ENCODE results near the gene RABAC1. TPM values are rescaled to one million over a fixed set of nuclear protein-coding genes. Genes with fewer than 3 reads are reported as not detected.

The RABAC1 gene
- total RNA-seq, 3 donors from 2014 or later (not counting 1 experiment from before 2014, with no cell fraction given), result 76.8 to 100.0 (median 78.4) TPM

DNA sequence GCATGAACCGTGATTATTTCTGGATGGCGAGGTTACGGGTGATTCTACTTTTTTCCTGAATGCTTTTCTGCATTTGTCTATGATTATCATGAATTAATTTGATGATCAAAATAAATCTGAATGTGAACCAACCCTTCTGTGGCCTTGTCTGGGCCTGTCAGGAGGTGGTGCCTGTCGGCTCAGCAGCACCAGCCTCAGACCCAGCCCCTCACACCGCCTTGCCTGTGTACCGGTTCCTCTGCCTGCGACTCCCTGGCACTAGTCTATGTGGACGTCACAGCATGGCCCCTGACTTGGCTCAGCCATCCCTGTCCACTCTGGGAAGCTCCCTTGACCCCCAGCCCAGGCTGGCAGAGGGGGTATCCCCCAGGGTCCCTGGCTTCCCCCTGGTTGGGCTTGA, 15.5 kb upstream of the RABAC1 start:
- H3K36me3 Mint-ChIP-seq, result no peaks in the 10 kb centered on the region
- no peaks in the 10 kb centered on the region for H3K4me1 Mint-ChIP-seq
- TF ChIP-seq, protein P1, sequence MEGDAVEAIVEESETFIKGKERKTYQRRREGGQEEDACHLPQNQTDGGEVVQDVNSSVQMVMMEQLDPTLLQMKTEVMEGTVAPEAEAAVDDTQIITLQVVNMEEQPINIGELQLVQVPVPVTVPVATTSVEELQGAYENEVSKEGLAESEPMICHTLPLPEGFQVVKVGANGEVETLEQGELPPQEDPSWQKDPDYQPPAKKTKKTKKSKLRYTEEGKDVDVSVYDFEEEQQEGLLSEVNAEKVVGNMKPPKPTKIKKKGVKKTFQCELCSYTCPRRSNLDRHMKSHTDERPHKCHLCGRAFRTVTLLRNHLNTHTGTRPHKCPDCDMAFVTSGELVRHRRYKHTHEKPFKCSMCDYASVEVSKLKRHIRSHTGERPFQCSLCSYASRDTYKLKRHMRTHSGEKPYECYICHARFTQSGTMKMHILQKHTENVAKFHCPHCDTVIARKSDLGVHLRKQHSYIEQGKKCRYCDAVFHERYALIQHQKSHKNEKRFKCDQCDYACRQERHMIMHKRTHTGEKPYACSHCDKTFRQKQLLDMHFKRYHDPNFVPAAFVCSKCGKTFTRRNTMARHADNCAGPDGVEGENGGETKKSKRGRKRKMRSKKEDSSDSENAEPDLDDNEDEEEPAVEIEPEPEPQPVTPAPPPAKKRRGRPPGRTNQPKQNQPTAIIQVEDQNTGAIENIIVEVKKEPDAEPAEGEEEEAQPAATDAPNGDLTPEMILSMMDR (IDR thresholded peaks at IDR 0.05), result no peak

DNA sequence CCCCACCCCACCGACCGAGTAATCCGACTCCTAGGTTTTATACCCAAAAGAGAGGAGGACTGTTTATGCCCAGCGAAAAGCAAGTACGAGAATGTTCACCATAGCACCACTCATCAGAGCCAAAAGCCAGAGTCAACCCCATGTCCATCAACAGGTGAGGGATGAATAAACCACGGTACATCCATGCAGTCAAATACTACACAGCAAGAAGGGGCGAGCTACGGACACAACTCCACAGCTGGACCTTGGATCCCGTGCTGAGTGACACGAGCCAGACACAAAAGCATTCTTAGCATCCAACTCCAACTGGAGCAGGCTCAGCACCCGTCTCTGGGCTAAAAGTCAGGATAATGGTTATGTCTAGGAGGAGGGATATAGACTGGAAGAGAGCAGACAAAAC, 12.2 kb upstream of the RABAC1 start:
- Mint-ChIP-seq H3K36me3 (no peaks in the 10 kb centered on the region), H3K27ac (no peak overlapping the region), H3K9me3 (no peaks in the 10 kb centered on the region), H3K4me1 (peaks cover 0 to 6% of the 10 kb centered on the region in 2 donors), H3K27me3 (ENCODE audit: low read depth in 2 of 2) (peaks cover 0 to 4% of the 10 kb centered on the region in 2 donors), H3K4me3 (no peak overlapping the region)
- no peaks in the 10 kb centered on the region for H3K36me3 ChIP-seq (ENCODE audit: control insufficient read depth, insufficient read depth, low read length)
- intact Hi-C loops (cut with micrococcal nuclease), result no loop called here
- WGBS (ENCODE audit: insufficient coverage), result 94% methylated on average over 11 of the region's 11 CpGs
- no peaks in the 10 kb centered on the region for H3K27me3 ChIP-seq (ENCODE audit: control insufficient read depth, insufficient read depth, low read length)
- H3K4me1 ChIP-seq (ENCODE audit: control insufficient read depth, insufficient read depth, low read length), result peaks cover 5% of the 10 kb centered on the region
- TF ChIP-seq, protein P1 (IDR thresholded peaks at IDR 0.05), result no peak
- ATAC-seq (no peak), DNase-seq (no peak)
- no peaks in the 10 kb centered on the region for H3K9me3 ChIP-seq (ENCODE audit: control insufficient read depth, insufficient read depth, low read length)
- no peak overlapping the region for H3K27ac ChIP-seq (ENCODE audit: low read length)
- no peak overlapping the region for H3K4me3 ChIP-seq (ENCODE audit: low read length)

More for the DNA sequence above, 15.5 kb upstream of the RABAC1 start:
- no peaks in the 10 kb centered on the region for H3K27me3 Mint-ChIP-seq (ENCODE audit: low read depth in 2 of 2)
- H3K9me3 Mint-ChIP-seq, result no peaks in the 10 kb centered on the region
- H3K4me3 Mint-ChIP-seq, result no peak overlapping the region
- no peaks in the 10 kb centered on the region for H3K4me1 ChIP-seq (ENCODE audit: control insufficient read depth, insufficient read depth, low read length)
- no peak for ATAC-seq
- H3K9me3 ChIP-seq (ENCODE audit: control insufficient read depth, insufficient read depth, low read length), result no peaks in the 10 kb centered on the region
- no peak overlapping the region for H3K4me3 ChIP-seq (ENCODE audit: low read length)
- no peak overlapping the region for H3K27ac ChIP-seq (ENCODE audit: low read length)
- no peak overlapping the region for H3K27ac Mint-ChIP-seq
- 93% methylated on average over 8 of the region's 8 CpGs for WGBS (ENCODE audit: insufficient coverage)
- H3K27me3 ChIP-seq (ENCODE audit: control insufficient read depth, insufficient read depth, low read length), result no peaks in the 10 kb centered on the region
- intact Hi-C loops (cut with micrococcal nuclease), result no loop called here
- no peaks in the 10 kb centered on the region for H3K36me3 ChIP-seq (ENCODE audit: control insufficient read depth, insufficient read depth, low read length)
- no peak for DNase-seq

DNA sequence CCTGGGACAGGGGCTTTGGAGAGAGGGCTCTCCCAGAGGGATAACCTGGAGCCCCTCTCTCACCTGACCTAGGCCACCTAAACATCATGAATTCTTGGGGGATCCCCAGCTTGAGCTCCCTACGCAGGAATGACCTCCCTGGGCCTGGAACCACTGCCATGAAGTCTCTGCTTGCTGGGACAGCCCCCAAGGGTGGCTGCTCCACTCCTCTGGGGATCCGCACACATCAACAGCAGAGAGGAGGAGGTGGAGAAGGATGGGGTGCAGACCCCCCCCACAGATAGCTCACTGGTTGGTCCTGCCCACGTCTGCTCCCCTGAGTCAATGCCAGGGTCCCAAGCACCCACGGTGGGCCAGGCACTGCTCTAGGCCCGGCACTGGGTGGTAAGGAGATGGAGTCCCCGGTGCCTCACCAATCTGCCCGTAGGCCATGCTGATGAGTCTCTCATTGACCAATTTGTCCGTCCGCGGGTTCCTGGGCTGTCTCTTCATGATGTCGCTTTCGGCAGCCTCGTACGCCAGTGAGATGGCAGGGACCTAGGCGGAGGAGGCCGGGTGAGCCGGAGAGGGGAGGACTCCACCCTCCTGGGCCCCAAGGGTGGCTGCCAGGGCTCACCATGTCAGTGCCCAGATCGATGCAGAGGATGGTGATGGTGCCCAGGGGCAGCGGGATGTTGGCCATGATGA, 10.8 kb upstream of the RABAC1 start:
- Mint-ChIP-seq H3K9me3 (no peaks in the 10 kb centered on the region), H3K36me3 (no peaks in the 10 kb centered on the region)
- intact Hi-C loops (cut with micrococcal nuclease), result no loop called here

More for the DNA sequence above, 10.8 kb upstream of the RABAC1 start:
- peaks cover 0 to 4% of the 10 kb centered on the region in 2 donors for H3K27me3 Mint-ChIP-seq (ENCODE audit: low read depth in 2 of 2)
- ATAC-seq (no peak), DNase-seq (no peak)
- Histone ChIP-seq H3K9me3 (ENCODE audit: control insufficient read depth, insufficient read depth, low read length) (no peaks in the 10 kb centered on the region), H3K27me3 (ENCODE audit: control insufficient read depth, insufficient read depth, low read length) (no peaks in the 10 kb centered on the region), H3K4me1 (ENCODE audit: control insufficient read depth, insufficient read depth, low read length) (peaks cover 5% of the 10 kb centered on the region), H3K4me3 (ENCODE audit: low read length) (no peak overlapping the region), H3K36me3 (ENCODE audit: control insufficient read depth, insufficient read depth, low read length) (no peaks in the 10 kb centered on the region), H3K27ac (ENCODE audit: low read length) (no peak overlapping the region)
- WGBS (ENCODE audit: insufficient coverage), result 96% methylated on average over 19 of the region's 19 CpGs
- no peak overlapping the region for H3K27ac Mint-ChIP-seq
- peaks cover 0 to 6% of the 10 kb centered on the region in 2 donors for H3K4me1 Mint-ChIP-seq
- TF ChIP-seq, protein P1 (IDR thresholded peaks at IDR 0.05), result no peak
- H3K4me3 Mint-ChIP-seq, result no peak overlapping the region
